Measurements from ENCODE around the gene STEAP1B.
"Not testable (repeated sequence)": the region's sequence is repeated elsewhere in the genome, so short reads cannot be mapped to it uniquely, and the experiment has no call there.

STEAP1B gene

GRCh38 chr7:22452142-22452959, 47.6 kb downstream of the STEAP1B start:
- H3K79me2 ChIP-seq = no peaks in the 10 kb centered on the region
- H3K9ac ChIP-seq = no peak overlapping the region
- peak; percentile 73 for TF ChIP-seq CTCF (IDR thresholded peaks at IDR 0.05)
- H3K4me3 ChIP-seq (ENCODE audit: low read depth, low read length) = peak overlapping the region; percentile 13
- H3K27ac ChIP-seq = no peak overlapping the region
- no peaks in the 10 kb centered on the region for H3K4me1 ChIP-seq
- no peaks in the 10 kb centered on the region for H3K36me3 ChIP-seq (ENCODE audit: control insufficient read depth, insufficient read depth, low read length)
- peak overlapping the region; percentile 36 for H2AFZ ChIP-seq
- no peaks in the 10 kb centered on the region for H3K27me3 ChIP-seq (ENCODE audit: control insufficient read depth, insufficient read depth, low read length)
- H3K4me2 ChIP-seq (ENCODE audit: low read length) = peak overlapping the region; percentile 53
- H3K9me3 ChIP-seq (ENCODE audit: control insufficient read depth, low read length) = no peaks in the 10 kb centered on the region

DNA sequence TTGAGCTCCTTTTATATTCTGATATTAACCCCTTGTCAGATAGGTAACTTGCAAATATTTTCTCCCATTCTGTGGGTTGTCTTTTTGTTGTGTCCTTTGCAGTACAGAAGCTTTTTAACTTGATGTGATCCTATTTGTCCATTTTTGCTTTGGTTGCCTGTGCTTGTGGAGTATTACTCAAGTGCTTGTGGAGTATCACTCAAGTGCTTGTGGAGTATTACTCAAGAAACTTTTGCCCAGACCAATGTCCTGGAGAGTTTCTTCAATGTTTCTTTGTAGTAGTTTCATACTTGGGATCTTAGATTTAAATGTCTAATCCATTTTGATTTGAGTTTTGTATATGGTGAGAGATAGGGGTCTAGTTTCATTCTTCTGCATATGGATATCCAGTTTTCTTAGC, 50.0 kb downstream of the STEAP1B start:
- not testable (repeated sequence) for H3K79me2 ChIP-seq; H3K9ac ChIP-seq; H2AFZ ChIP-seq; H3K4me1 ChIP-seq; H3K4me2 ChIP-seq (ENCODE audit: low read length); H3K27me3 ChIP-seq (ENCODE audit: control insufficient read depth, insufficient read depth, low read length); H3K36me3 ChIP-seq (ENCODE audit: control insufficient read depth, insufficient read depth, low read length); H3K4me3 ChIP-seq (ENCODE audit: low read depth, low read length); H3K9me3 ChIP-seq (ENCODE audit: control insufficient read depth, low read length); H3K27ac ChIP-seq

GRCh38 chr7:22447762-22448161, 52.2 kb downstream of the STEAP1B start:
- Histone ChIP-seq H3K27me3 (ENCODE audit: control insufficient read depth, insufficient read depth, low read length) (no peaks in the 10 kb centered on the region), H3K9ac (no peak overlapping the region), H3K36me3 (ENCODE audit: control insufficient read depth, insufficient read depth, low read length) (no peaks in the 10 kb centered on the region), H3K27ac (no peak overlapping the region), H3K4me1 (no peaks in the 10 kb centered on the region), H3K4me2 (ENCODE audit: low read length) (no peak overlapping the region), H2AFZ (no peak overlapping the region), H3K79me2 (no peaks in the 10 kb centered on the region), H3K9me3 (ENCODE audit: control insufficient read depth, low read length) (no peaks in the 10 kb centered on the region), H3K4me3 (ENCODE audit: low read depth, low read length) (no peak overlapping the region)
- TF ChIP-seq CTCF (IDR thresholded peaks at IDR 0.05) = no peak

DNA sequence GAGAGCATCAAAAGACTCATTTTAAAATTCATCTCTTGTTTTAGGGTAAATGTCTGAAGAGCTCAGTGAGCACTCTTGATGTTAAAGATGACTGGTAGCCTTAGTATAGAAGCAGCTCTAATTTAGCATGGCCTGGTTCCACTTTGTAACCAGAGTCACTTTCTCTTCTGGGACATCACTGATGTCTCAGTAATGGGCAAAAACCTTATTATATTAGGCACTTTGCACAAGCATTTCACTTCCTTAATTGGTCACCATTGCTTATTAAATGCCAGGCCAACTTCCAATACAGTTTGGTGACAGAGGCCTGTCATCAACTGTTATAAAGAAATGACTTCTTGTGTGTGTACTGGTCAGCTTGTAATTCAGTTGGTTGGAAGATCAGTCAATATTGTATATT, 53.0 kb downstream of the STEAP1B start:
- Histone ChIP-seq H3K27ac (no peak overlapping the region), H3K27me3 (ENCODE audit: control insufficient read depth, insufficient read depth, low read length) (no peaks in the 10 kb centered on the region), H3K9me3 (ENCODE audit: control insufficient read depth, low read length) (no peaks in the 10 kb centered on the region), H2AFZ (no peak overlapping the region), H3K4me1 (no peaks in the 10 kb centered on the region), H3K4me2 (ENCODE audit: low read length) (no peak overlapping the region), H3K36me3 (ENCODE audit: control insufficient read depth, insufficient read depth, low read length) (no peaks in the 10 kb centered on the region), H3K4me3 (ENCODE audit: low read depth, low read length) (no peak overlapping the region), H3K9ac (no peak overlapping the region), H3K79me2 (no peaks in the 10 kb centered on the region)
- no peak for TF ChIP-seq CTCF (IDR thresholded peaks at IDR 0.05)

DNA sequence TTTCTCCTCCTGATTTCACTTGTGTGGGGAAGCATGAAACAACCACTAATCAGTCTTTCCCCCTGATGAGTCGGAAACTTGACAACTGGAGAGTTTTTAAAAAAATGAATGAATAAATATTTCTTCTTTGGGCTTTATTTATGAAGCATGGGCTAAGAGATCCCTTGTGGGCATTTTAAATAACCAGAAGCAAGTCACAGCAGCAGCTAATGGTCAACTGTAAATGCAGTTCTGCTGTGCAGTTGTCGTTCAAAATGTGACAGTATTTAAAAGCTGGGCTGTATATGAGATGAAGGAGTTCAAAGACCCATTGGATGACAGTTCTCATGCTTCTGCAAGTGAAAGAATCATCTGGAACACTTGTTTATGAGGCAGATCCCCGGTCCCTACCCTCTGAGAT, 54.1 kb downstream of the STEAP1B start:
- no peak overlapping the region for H3K9ac ChIP-seq
- H3K27me3 ChIP-seq (ENCODE audit: control insufficient read depth, insufficient read depth, low read length) = no peaks in the 10 kb centered on the region
- H3K4me1 ChIP-seq = no peaks in the 10 kb centered on the region
- H3K4me3 ChIP-seq (ENCODE audit: low read depth, low read length) = no peak overlapping the region
- H3K36me3 ChIP-seq (ENCODE audit: control insufficient read depth, insufficient read depth, low read length) = no peaks in the 10 kb centered on the region
- no peak for TF ChIP-seq CTCF (IDR thresholded peaks at IDR 0.05)
- H3K9me3 ChIP-seq (ENCODE audit: control insufficient read depth, low read length) = no peaks in the 10 kb centered on the region
- no peak overlapping the region for H3K27ac ChIP-seq
- no peaks in the 10 kb centered on the region for H3K79me2 ChIP-seq
- no peak overlapping the region for H2AFZ ChIP-seq
- H3K4me2 ChIP-seq (ENCODE audit: low read length) = no peak overlapping the region

All from parathyroid adenoma (tissue), 2 donors.